ENCODE measurements around the gene PRXL2C.

The PRXL2C gene

DNA sequence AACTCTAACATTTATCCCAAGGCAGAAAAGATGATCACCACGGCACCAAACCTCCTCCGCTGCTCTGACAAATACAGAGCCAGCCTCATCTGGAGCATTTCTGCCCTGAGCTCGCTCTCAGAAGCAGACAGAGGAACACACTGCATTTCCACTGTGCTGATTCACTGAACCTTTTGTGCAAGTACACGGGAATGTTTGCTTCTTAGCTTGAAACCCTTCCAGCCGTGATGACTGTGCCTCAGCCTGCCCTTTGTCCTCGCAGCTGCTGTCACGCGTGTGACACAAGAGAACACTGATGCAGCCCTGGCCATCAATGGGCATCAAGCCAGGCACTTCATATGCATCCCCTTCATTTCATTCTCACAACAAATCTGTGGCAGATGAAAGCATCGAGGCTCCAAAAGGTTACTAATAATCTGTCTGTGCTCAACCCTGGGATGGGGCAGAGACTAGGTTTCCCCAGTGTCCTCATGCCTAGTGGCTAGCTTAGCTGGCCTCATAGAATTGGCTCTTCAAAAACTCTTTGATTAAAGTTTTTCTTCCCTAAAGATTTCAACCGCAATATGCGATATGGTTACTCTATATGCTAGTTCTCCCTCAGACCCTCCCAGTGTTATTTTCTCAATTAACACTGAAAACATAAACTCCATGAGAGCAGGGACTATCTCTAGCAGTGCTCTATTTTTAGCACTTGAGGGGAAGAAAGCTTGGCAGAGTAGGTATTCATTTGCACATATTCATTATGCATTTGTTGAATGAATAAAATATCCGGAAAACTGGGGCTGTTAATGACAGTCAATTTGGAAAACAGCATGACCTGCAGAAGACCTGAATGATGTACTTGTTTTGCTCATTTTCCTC, 42.8 kb downstream of the PRXL2C start:
- DNase-seq (ENCODE audit: low read depth): no peak

GRCh38 chr9:96611302-96611701, 43.8 kb downstream of the PRXL2C start:
- no peak for DNase-seq (ENCODE audit: low read depth)

DNA sequence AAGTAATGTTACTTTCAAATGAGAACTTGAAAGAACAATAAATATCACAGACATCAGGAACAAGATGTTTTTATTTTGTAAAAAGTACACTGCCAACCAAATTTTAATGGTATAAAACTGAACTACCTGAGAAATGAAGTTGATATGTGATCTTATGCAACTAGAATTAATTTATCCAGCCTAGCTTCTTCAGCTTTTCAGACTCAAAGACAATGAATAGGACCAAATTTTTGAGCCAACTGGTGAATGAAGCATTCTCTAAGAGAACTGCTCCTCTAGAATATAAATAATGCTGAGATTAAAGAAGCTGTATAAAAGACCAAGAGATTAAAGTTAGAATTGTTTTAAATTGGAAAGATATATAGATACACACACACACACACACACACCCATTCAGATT, 45.4 kb downstream of the PRXL2C start:
- DNase-seq (ENCODE audit: low read depth): no peak

GRCh38 chr9:96607971-96608370, 47.1 kb downstream of the PRXL2C start:
- no peak for DNase-seq (ENCODE audit: low read depth)

DNA sequence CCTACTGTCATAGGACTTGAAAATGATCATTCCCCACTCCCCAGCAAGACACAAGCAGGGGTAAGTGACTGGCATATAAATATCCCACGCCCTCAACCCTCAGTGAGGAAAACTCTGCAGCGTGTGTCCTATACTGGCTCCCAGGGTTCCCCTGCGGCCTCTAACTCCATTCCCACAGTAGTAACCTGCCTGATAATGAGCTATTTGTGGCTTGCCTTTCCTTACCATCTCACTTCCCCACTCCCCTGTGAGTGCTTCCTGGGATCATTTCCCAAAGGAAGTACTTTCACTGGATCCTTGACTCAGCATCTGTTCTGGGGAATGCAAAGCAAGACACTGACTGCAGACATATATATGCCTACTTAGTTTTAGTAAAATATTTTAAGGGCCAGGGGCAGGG, 49.8 kb downstream of the PRXL2C start:
- no peak for DNase-seq (ENCODE audit: low read depth)

DNA sequence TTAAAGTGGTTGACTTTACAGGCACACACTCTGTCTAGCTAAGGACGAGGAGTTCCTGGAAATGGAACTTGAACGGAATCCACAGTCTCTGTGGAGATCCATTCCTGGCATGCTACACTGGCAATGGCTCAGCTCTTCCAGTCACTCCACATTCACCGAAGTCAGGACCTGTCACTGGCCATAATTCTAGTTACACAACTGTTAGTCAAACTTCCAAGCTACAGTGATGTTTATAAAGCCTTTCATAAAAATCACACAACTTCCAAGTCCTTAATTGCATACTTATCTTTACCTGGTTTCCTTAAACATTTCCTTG, 51.2 kb downstream of the PRXL2C start:
- no peak for DNase-seq (ENCODE audit: low read depth)

DNA sequence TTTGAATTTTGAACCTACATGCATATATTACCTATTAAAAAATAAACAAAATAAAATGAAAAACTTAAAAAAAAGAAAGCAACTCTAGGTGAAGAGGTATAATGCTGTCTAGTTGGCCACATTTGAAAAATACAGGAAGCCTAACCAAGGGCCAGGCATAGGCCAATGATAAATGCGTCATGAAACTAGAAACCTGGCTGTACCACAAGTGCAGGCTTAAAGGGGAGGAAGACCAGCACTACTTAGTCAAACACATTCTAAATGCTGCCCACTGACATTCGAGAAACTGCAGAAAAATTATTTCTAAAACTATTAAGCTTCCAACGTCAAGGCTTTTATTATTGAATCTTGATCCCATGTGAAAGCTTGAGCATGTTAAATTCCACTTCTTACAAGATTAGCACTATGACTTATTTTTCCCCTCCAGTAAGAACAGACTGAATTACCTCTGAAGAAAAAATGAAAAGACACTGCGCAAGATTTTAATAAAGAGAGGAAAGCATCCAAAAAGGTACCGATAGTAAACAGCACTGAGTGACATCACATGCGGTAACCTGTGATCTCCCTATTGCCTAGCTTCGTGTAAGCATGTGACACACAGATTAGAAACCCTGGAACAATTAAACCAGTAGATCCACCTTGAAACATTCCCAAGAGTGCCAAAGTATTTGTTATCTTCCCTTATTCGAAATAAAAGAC, 51.7 kb downstream of the PRXL2C start:
- no peak for DNase-seq (ENCODE audit: low read depth)

- no peak for DNase-seq (ENCODE audit: low read depth)
Measured at GRCh38 chr9:96599298-96599697, 55.8 kb downstream of the PRXL2C start.

DNA sequence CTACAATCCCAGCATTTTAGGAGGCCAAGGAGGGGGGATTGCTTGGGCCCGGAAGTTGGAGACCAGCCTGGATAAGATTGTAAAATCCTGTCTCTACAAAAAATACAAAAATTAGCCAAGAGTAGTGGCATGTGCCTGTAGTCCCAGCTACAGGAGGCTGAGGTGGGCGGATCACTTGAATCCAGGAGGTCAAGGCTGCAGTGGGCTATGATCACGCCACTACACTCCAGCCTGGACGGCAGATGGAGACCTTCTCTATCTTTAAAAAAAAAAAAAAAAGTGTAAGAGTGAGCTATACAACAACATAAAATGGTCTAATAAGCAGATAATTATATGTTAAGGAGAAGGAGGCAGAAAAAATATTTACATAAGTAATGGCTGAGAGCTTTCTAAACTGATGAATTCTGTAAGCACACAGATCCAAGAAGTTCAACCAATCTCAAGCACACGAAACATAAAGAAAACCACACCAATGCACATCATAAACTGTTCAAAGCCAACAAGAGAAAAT, 58.5 kb downstream of the PRXL2C start:
- DNase-seq (ENCODE audit: low read depth): no peak
